BLaER1 (cell line): ENCODE measurements around the gene SOBP.
A peak's percentile ranks its signal among the peaks of the same experiment; 100 is the strongest.

Experiments used
- H3K27ac ChIP-seq: shearing (Covaris generic); formaldehyde crosslinking; 2 replicates; pipeline ENCODE4 v1.8.1; 2022
- H3K27me3 ChIP-seq: shearing (Covaris generic); formaldehyde crosslinking; 2 replicates; pipeline ENCODE4 v1.8.1; 2022
- H3K36me3 ChIP-seq: shearing (Covaris generic); formaldehyde crosslinking; 2 replicates; pipeline ENCODE4 v1.8.1; 2022
- H3K4me1 ChIP-seq: shearing (Covaris generic); formaldehyde crosslinking; 2 replicates; pipeline ENCODE4 v1.8.1; 2022
- H3K4me2 ChIP-seq: shearing (Covaris generic); formaldehyde crosslinking; 2 replicates; pipeline ENCODE4 v1.8.1; 2022
- H3K4me3 ChIP-seq: shearing (Covaris generic); formaldehyde crosslinking; 2 replicates; pipeline ENCODE4 v1.8.1; 2022
- H3K9ac ChIP-seq: shearing (Covaris generic); formaldehyde crosslinking; 2 replicates; pipeline ENCODE4 v1.8.1; 2022
- H3K9me3 ChIP-seq: shearing (Covaris generic); formaldehyde crosslinking; 2 replicates; pipeline ENCODE4 v1.8.1; 2022
- H4K20me1 ChIP-seq: shearing (Covaris generic); formaldehyde crosslinking; 2 replicates; pipeline ENCODE4 v1.8.1; 2022
- Cebpa-rat ChIP-seq: shearing (Covaris generic); IDR thresholded peaks from 2 replicates; pipeline ENCODE4 v1.8.1; 2022

The SOBP gene

GRCh38 chr6:107488875-107489635 lies 862 bp upstream of the SOBP start:
- H3K36me3 ChIP-seq, result no peaks in the 10 kb centered on the region
- H3K4me2 ChIP-seq, result peak overlapping the region; percentile 92
- no peak overlapping the region for H3K9ac ChIP-seq

GRCh38 chr6:107490566-107491137 lies 735 bp downstream of the SOBP start:
- no peak for TF ChIP-seq Cebpa-rat
- H3K27me3 ChIP-seq, result peaks cover 97% of the 10 kb centered on the region
- H3K4me1 ChIP-seq, result peaks cover 25% of the 10 kb centered on the region
- no peak overlapping the region for H3K27ac ChIP-seq
- peaks cover 55% of the 10 kb centered on the region for H4K20me1 ChIP-seq
- H3K4me2 ChIP-seq, result peak overlapping the region; percentile 92
- no peak overlapping the region for H3K9ac ChIP-seq
- H3K4me3 ChIP-seq, result peak overlapping the region; percentile 72
- H3K9me3 ChIP-seq, result no peaks in the 10 kb centered on the region
- H3K36me3 ChIP-seq, result no peaks in the 10 kb centered on the region

More at GRCh38 chr6:107488875-107489635, 862 bp upstream of the SOBP start:
- peaks cover 25% of the 10 kb centered on the region for H3K4me1 ChIP-seq
- H4K20me1 ChIP-seq, result peaks cover 55% of the 10 kb centered on the region
- no peak overlapping the region for H3K27ac ChIP-seq
- peak overlapping the region; percentile 72 for H3K4me3 ChIP-seq
- no peaks in the 10 kb centered on the region for H3K9me3 ChIP-seq
- TF ChIP-seq Cebpa-rat, result no peak
- peaks cover 87% of the 10 kb centered on the region for H3K27me3 ChIP-seq

GRCh38 chr6:107491138-107491609 lies 1.3 kb downstream of the SOBP start:
- H3K4me1 ChIP-seq, result peaks cover 25% of the 10 kb centered on the region
- H3K27me3 ChIP-seq, result peaks cover 94% of the 10 kb centered on the region
- TF ChIP-seq Cebpa-rat, result no peak
- H3K4me2 ChIP-seq, result peak overlapping the region; percentile 92
- no peak overlapping the region for H3K27ac ChIP-seq
- H3K4me3 ChIP-seq, result peak overlapping the region; percentile 72; the same call in 1 of the 2 replicates
- no peaks in the 10 kb centered on the region for H3K9me3 ChIP-seq
- no peak overlapping the region for H3K9ac ChIP-seq
- no peaks in the 10 kb centered on the region for H3K36me3 ChIP-seq
- H4K20me1 ChIP-seq, result peaks cover 55% of the 10 kb centered on the region

- Histone ChIP-seq H3K4me2 (no peak overlapping the region), H3K27me3 (peaks cover 86% of the 10 kb centered on the region), H3K9ac (no peak overlapping the region), H3K4me1 (peaks cover 25% of the 10 kb centered on the region), H4K20me1 (peaks cover 49% of the 10 kb centered on the region), H3K4me3 (no peak overlapping the region), H3K9me3 (no peaks in the 10 kb centered on the region), H3K36me3 (no peaks in the 10 kb centered on the region), H3K27ac (no peak overlapping the region)
- no peak for TF ChIP-seq Cebpa-rat
Observed at GRCh38 chr6:107491760-107492660, 2.1 kb downstream of the SOBP start.

GRCh38 chr6:107493158-107494057 lies 3.5 kb downstream of the SOBP start:
- peaks cover 22% of the 10 kb centered on the region for H3K4me1 ChIP-seq
- H3K9me3 ChIP-seq, result no peaks in the 10 kb centered on the region
- no peak overlapping the region for H3K4me3 ChIP-seq
- H4K20me1 ChIP-seq, result peaks cover 36% of the 10 kb centered on the region
- no peak overlapping the region for H3K27ac ChIP-seq
- H3K27me3 ChIP-seq, result peaks cover 72% of the 10 kb centered on the region
- no peaks in the 10 kb centered on the region for H3K36me3 ChIP-seq
- no peak overlapping the region for H3K9ac ChIP-seq
- no peak for TF ChIP-seq Cebpa-rat
- no peak overlapping the region for H3K4me2 ChIP-seq

- peaks cover 54% of the 10 kb centered on the region for H3K27me3 ChIP-seq
- no peak overlapping the region for H3K9ac ChIP-seq
- no peak for TF ChIP-seq Cebpa-rat
- H3K36me3 ChIP-seq, result no peaks in the 10 kb centered on the region
- H3K9me3 ChIP-seq, result no peaks in the 10 kb centered on the region
- no peak overlapping the region for H3K4me2 ChIP-seq
- H4K20me1 ChIP-seq, result peaks cover 24% of the 10 kb centered on the region
- H3K4me1 ChIP-seq, result peaks cover 11% of the 10 kb centered on the region
- no peak overlapping the region for H3K27ac ChIP-seq
- no peak overlapping the region for H3K4me3 ChIP-seq
Observed at GRCh38 chr6:107495196-107495643, 5.3 kb downstream of the SOBP start.

- Histone ChIP-seq H3K4me1 (peaks cover 5% of the 10 kb centered on the region), H4K20me1 (peaks cover 19% of the 10 kb centered on the region), H3K27ac (no peak overlapping the region), H3K36me3 (no peaks in the 10 kb centered on the region), H3K27me3 (peaks cover 46% of the 10 kb centered on the region), H3K9ac (no peak overlapping the region), H3K4me2 (no peak overlapping the region), H3K4me3 (no peak overlapping the region), H3K9me3 (no peaks in the 10 kb centered on the region)
- no peak for TF ChIP-seq Cebpa-rat
Observed at GRCh38 chr6:107495971-107496370, 6.1 kb downstream of the SOBP start.

- Histone ChIP-seq H3K4me3 (no peak overlapping the region), H3K9ac (no peak overlapping the region), H3K4me2 (no peak overlapping the region), H3K9me3 (no peaks in the 10 kb centered on the region), H3K27ac (no peak overlapping the region), H4K20me1 (peaks cover 7% of the 10 kb centered on the region; the same call in 1 of the 2 replicates), H3K4me1 (no peaks in the 10 kb centered on the region), H3K27me3 (peaks cover 35% of the 10 kb centered on the region), H3K36me3 (no peaks in the 10 kb centered on the region)
- TF ChIP-seq Cebpa-rat, result no peak
Observed at GRCh38 chr6:107496892-107497684, 7.2 kb downstream of the SOBP start.
